ENCODE measurements around the gene CXorf51B.
"Not testable (repeated sequence)": the region's sequence is repeated elsewhere in the genome, so short reads cannot be mapped to it uniquely, and the experiment has no call there.

Gene CXorf51B

DNA sequence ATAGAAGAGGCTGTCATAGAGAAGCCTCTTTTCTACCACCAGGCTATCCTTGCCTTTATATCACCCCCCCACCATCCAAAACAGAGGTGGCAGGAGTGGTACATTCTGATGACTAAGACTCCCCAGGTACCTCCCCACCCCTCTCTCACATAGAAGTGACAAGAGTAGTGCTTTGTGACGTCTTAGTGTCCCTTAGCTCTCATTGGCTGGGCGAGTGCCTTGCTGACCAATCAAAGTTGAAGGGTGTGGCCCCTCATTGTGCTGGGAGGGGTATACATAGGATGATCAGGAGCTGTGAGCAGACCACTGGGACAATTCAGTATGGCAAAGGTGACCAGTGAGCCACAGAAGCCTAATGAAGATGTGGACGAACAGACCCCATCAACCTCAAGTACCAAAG, at the start of gene CXorf51B:
Gene CXorf51B (plus strand): TSS at position 301 of the 400 bp plus-strand sequence. CDS start 21 bp downstream, at position 322.
- not testable (repeated sequence) for H3K9me3 Mint-ChIP-seq; H3K4me3 Mint-ChIP-seq; H3K36me3 Mint-ChIP-seq (ENCODE audit: low read depth); H3K27me3 Mint-ChIP-seq (ENCODE audit: low read depth); H3K27ac Mint-ChIP-seq; H3K4me1 Mint-ChIP-seq

DNA sequence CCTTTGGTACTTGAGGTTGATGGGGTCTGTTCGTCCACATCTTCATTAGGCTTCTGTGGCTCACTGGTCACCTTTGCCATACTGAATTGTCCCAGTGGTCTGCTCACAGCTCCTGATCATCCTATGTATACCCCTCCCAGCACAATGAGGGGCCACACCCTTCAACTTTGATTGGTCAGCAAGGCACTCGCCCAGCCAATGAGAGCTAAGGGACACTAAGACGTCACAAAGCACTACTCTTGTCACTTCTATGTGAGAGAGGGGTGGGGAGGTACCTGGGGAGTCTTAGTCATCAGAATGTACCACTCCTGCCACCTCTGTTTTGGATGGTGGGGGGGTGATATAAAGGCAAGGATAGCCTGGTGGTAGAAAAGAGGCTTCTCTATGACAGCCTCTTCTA, 5.1 kb downstream of the CXorf51B start, which contains the start of gene CXorf51A:
Gene CXorf51A (minus strand): TSS at position 101 of the 400 bp plus-strand sequence. CDS start 21 bp downstream, at position 80.
- not testable (repeated sequence) for H3K4me1 Mint-ChIP-seq; H3K4me3 Mint-ChIP-seq; H3K9me3 Mint-ChIP-seq; H3K36me3 Mint-ChIP-seq (ENCODE audit: low read depth); H3K27me3 Mint-ChIP-seq (ENCODE audit: low read depth); H3K27ac Mint-ChIP-seq

DNA sequence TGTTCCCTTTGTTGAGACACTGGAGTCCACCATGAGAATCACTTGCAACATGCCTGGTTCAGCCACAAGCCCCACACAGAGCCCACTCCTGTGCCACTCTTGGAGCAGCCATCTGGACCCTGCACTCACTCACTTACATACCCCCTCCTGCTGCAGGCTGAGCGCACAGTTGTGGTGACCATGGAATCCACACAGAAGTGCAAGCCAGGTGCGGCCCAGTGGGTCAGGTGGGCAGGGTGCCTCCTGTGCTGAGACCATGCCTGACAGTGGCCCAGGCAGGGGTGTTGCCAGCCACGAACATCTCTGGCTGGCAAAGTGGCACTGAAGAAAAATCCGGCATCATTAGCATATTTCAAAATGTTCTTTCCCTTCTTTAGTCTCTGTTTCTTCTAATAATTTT, 22.4 kb downstream of the CXorf51B start:
- Mint-ChIP-seq H3K4me3 (no peak overlapping the region), H3K4me1 (no peaks in the 10 kb centered on the region), H3K9me3 (peaks cover 9% of the 10 kb centered on the region), H3K27ac (no peak overlapping the region), H3K36me3 (ENCODE audit: low read depth) (no peaks in the 10 kb centered on the region), H3K27me3 (ENCODE audit: low read depth) (no peaks in the 10 kb centered on the region)
- TF ChIP-seq, protein P1, sequence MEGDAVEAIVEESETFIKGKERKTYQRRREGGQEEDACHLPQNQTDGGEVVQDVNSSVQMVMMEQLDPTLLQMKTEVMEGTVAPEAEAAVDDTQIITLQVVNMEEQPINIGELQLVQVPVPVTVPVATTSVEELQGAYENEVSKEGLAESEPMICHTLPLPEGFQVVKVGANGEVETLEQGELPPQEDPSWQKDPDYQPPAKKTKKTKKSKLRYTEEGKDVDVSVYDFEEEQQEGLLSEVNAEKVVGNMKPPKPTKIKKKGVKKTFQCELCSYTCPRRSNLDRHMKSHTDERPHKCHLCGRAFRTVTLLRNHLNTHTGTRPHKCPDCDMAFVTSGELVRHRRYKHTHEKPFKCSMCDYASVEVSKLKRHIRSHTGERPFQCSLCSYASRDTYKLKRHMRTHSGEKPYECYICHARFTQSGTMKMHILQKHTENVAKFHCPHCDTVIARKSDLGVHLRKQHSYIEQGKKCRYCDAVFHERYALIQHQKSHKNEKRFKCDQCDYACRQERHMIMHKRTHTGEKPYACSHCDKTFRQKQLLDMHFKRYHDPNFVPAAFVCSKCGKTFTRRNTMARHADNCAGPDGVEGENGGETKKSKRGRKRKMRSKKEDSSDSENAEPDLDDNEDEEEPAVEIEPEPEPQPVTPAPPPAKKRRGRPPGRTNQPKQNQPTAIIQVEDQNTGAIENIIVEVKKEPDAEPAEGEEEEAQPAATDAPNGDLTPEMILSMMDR (IDR thresholded peaks at IDR 0.05; ENCODE audit: unreplicated experiment in 3 of 3) = no peak

DNA sequence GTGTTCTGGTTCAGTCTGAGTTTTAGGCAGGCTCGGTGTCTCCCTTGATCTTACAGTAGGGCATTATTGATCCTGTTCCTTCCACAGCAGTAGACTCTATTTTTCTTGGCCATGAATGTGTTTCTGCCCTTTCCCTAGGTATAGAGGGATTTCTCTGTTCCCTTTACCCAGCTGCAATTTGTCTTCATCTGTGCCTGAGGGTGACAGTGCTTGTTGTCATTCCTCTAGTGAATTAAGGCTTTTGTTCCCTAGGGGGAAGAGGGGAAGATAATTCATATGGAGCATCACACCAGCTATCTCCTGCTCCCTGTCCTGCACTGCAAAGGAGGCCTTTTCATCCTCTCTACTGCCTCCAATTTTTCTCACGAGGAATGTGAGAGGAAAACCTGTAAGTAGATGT, 44.7 kb downstream of the CXorf51B start:
- no peaks in the 10 kb centered on the region for H3K4me1 Mint-ChIP-seq
- H3K9me3 Mint-ChIP-seq = peaks cover 11% of the 10 kb centered on the region
- no peaks in the 10 kb centered on the region for H3K27me3 Mint-ChIP-seq (ENCODE audit: low read depth)
- TF ChIP-seq, protein P1 (IDR thresholded peaks at IDR 0.05; ENCODE audit: unreplicated experiment in 3 of 3) = no peak
- H3K4me3 Mint-ChIP-seq = no peak overlapping the region
- no peaks in the 10 kb centered on the region for H3K36me3 Mint-ChIP-seq (ENCODE audit: low read depth)
- H3K27ac Mint-ChIP-seq = no peak overlapping the region
